Stomach (tissue), 9 donors: Measurements from ENCODE around the gene DIAPH2. TPM values are rescaled to one million over a fixed set of nuclear protein-coding genes. Genes with fewer than 3 reads are reported as not detected.

Source experiments
- DNase-seq, 2 donors: peaks; one replicate each; pipeline versions ENCODE4 v3.0.0 to v3.0.0-alpha.2; 2013 to 2019
- H3K27ac ChIP-seq, 5 donors: fragments of 200-600 bp in 4 of 5; sonication (generic) in 4 of 5; one replicate each; pipeline ENCODE4 v1.5.1; 2013 to 2019; ENCODE audit warnings: mild to moderate bottlenecking in 1 of 5, moderate library complexity in 1 of 5
- H3K27me3 ChIP-seq, 3 donors: fragments of 200-600 bp; sonication (generic); one replicate each; pipeline ENCODE4 v1.5.1; 2017 to 2019; ENCODE audit warnings: mixed run types in 1 of 3
- H3K36me3 ChIP-seq, 4 donors: fragments of 200-600 bp; sonication (generic); 1 replicate in 3 of 4; 2 replicates in 1 of 4; pipeline ENCODE4 v1.5.1; 2016 to 2019
- H3K4me1 ChIP-seq, 4 donors: fragments of 200-600 bp; sonication (generic); one replicate each; pipeline ENCODE4 v1.5.1; 2016 to 2019
- H3K4me3 ChIP-seq, 4 donors: fragments of 200-600 bp; sonication (generic) in 3 of 4; one replicate each; pipeline ENCODE4 v1.5.1; 2016 to 2019; ENCODE audit warnings: mild to moderate bottlenecking in 1 of 4
- H3K9me3 ChIP-seq, 4 donors: fragments of 200-600 bp; sonication (generic); one replicate each; pipeline ENCODE4 v1.5.1; 2016 to 2019
- EP300 ChIP-seq: sonication (generic); formaldehyde crosslinking; IDR thresholded peaks from one replicate; pipeline ENCODE4 v1.6.1; 2017; ENCODE audit warnings: antibody characterized with exemption
- POLR2A ChIP-seq, 4 donors: fragments of 450-650 bp; IDR thresholded peaks; one replicate each; pipeline ENCODE4 v1.6.1; 2016; ENCODE audit warnings: antibody characterized with exemption in 4 of 4, control low read depth in 2 of 4, mild to moderate bottlenecking in 1 of 4, moderate library complexity in 1 of 4
- POLR2AphosphoS5 ChIP-seq, 3 donors: sonication (generic); formaldehyde crosslinking; IDR thresholded peaks; one replicate each; pipeline ENCODE4 v1.6.1; 2016; ENCODE audit warnings: antibody characterized with exemption in 3 of 3
- WGBS, 5 donors: extraction: QIAGEN DNeasy Blood & Tissue Kit in 3 of 5; methylation state at CpG; one replicate each; pipeline versions ENCODE4 v1.1.5 to v1.1.7; 2013 to 2018; 5-methylcytosine and 5-hydroxymethylcytosine counted together
- intact Hi-C: fragments of 100-400 bp; cut with DNase I; formaldehyde crosslinking; loops from one replicate; pipeline ENCODE4 v1.15.1; 2023; ENCODE audit warnings: low total_unique reads
- polyA plus RNA-seq, 3 donors: library from polyadenylated mRNA; stranded (reverse); fragments of 200-250 nt; gene quantifications; one replicate each; pipeline ENCODE4 v1.2.3, GENCODE V29; 2013
- total RNA-seq, 5 donors: library from RNA; depleted of rRNA; stranded (reverse); fragments of >200 nt; gene quantifications; one replicate each; pipeline versions ENCODE4 v1.1.0 to v1.2.3, GENCODE V29; 2014 to 2016
- TF ChIP-seq, protein P1 (sequence below), 7 experiments: fragments of 450-650 bp in 4 of 7; fragments of 200-600 bp in 3 of 7; sonication (generic) in 3 of 7; IDR thresholded peaks; one replicate each; pipeline ENCODE4 v1.5.1; 2016 to 2019; ENCODE audit warnings: antibody characterized with exemption in 7 of 7, control low read depth in 2 of 7, mild to moderate bottlenecking in 1 of 7
- donor health status: healthy with polysubstance abuse.
- donor health status: Bipolar disorder and iron deficiency.
- donor health status: healthy.

Gene DIAPH2
- total and polyA plus RNA-seq, 8 donors = 5.2 to 52.5 (median 27.3) TPM

DNA sequence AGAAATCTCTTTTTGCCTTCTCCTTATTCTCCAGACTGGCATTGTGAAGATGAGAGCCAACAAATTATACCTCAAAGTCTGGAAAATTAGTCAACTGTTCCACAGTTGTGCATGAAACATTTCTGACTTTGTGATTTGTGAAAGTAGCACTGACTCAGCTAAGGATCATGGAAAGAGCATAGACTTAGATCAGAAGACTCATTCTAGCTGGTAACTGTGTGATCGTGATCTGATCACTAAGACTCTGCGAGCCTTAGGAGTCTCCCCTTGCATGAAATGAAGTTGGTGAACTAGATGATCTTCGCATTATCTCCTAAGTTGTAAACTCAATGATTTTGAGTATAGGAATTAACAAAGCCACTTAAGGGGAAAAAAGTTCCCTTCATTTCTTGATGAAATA lies 867.2 kb downstream of the DIAPH2 start:
- H3K27ac ChIP-seq = no peak overlapping the region
- TF ChIP-seq EP300 = no peak
- no peak for TF ChIP-seq POLR2AphosphoS5 (IDR thresholded peaks at IDR 0.05)
- no peak for TF ChIP-seq POLR2A (IDR thresholded peaks at IDR 0.05)
- TF ChIP-seq, protein P1, sequence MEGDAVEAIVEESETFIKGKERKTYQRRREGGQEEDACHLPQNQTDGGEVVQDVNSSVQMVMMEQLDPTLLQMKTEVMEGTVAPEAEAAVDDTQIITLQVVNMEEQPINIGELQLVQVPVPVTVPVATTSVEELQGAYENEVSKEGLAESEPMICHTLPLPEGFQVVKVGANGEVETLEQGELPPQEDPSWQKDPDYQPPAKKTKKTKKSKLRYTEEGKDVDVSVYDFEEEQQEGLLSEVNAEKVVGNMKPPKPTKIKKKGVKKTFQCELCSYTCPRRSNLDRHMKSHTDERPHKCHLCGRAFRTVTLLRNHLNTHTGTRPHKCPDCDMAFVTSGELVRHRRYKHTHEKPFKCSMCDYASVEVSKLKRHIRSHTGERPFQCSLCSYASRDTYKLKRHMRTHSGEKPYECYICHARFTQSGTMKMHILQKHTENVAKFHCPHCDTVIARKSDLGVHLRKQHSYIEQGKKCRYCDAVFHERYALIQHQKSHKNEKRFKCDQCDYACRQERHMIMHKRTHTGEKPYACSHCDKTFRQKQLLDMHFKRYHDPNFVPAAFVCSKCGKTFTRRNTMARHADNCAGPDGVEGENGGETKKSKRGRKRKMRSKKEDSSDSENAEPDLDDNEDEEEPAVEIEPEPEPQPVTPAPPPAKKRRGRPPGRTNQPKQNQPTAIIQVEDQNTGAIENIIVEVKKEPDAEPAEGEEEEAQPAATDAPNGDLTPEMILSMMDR (IDR thresholded peaks at IDR 0.05) = no peak
- 93 to 100% (median 96%) methylated on average over 3 of the region's 3 CpGs for WGBS, 5 donors

DNA sequence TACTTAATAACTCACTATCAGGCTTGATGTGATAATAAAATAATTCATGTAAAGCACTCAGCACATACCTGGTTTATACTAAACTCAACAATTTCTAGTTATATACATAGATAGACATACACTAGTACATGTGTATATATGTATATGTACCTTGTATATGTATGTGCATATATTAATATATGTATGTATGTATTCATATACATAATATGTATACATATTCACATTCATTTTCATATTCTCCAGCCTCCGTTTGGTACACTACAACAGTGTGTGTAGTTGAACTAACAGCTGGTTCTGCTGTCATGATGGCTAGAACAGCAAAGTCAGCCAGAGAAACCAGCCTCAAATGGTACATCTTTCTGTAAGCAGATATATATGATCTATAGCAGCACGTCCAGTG lies 869.2 kb downstream of the DIAPH2 start:
- no peaks in the 10 kb centered on the region for H3K9me3 ChIP-seq
- H3K27ac ChIP-seq = no peak overlapping the region
- no peaks in the 10 kb centered on the region for H3K4me1 ChIP-seq
- no peaks in the 10 kb centered on the region for H3K27me3 ChIP-seq
- intact Hi-C loops = no loop called here
- TF ChIP-seq, protein P1 (IDR thresholded peaks at IDR 0.05) = no peak
- no peak for TF ChIP-seq EP300
- no peak for TF ChIP-seq POLR2AphosphoS5 (IDR thresholded peaks at IDR 0.05)
- no peak for TF ChIP-seq POLR2A (IDR thresholded peaks at IDR 0.05)
- DNase-seq = no peak
- WGBS, 5 donors = 69 to 98% (median 94%) methylated on average over 2 of the region's 2 CpGs
- H3K36me3 ChIP-seq = no peaks in the 10 kb centered on the region
- H3K4me3 ChIP-seq = no peak overlapping the region

More for the DNA sequence above, 867.2 kb downstream of the DIAPH2 start:
- DNase-seq = no peak
- Histone ChIP-seq H3K36me3 (no peaks in the 10 kb centered on the region), H3K4me1 (no peaks in the 10 kb centered on the region), H3K4me3 (no peak overlapping the region), H3K9me3 (no peaks in the 10 kb centered on the region), H3K27me3 (no peaks in the 10 kb centered on the region)
- intact Hi-C loops = no loop called here

DNA sequence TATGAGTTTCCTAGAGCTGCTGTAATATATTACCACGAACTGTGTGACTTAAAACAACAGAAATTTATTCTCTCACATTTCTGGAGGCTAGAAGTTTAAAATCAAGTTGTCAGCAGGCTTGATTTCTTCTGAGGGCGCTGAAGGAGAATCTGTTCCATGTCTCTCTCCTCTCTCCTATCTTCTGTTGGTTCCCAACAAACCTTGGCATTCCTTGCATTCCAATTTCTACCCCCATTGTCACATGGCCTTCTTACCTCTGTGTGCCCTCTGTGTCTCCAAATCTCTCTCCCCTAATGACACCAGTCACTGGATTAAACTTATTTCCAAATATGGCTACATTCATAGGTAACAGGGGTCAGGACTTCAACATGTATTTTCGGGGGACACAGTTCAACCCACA lies 871.7 kb downstream of the DIAPH2 start:
- Histone ChIP-seq H3K27ac (no peak overlapping the region), H3K27me3 (no peaks in the 10 kb centered on the region), H3K4me3 (no peak overlapping the region), H3K9me3 (no peaks in the 10 kb centered on the region), H3K4me1 (no peaks in the 10 kb centered on the region), H3K36me3 (no peaks in the 10 kb centered on the region)
- intact Hi-C loops = no loop called here
- DNase-seq = no peak
- 71 to 98% (median 94%) methylated on average over 3 of the region's 3 CpGs for WGBS, 5 donors
- TF ChIP-seq EP300 (no peak), POLR2A (IDR thresholded peaks at IDR 0.05) (no peak), POLR2AphosphoS5 (IDR thresholded peaks at IDR 0.05) (no peak)
- TF ChIP-seq, protein P1 (IDR thresholded peaks at IDR 0.05) = no peak

DNA sequence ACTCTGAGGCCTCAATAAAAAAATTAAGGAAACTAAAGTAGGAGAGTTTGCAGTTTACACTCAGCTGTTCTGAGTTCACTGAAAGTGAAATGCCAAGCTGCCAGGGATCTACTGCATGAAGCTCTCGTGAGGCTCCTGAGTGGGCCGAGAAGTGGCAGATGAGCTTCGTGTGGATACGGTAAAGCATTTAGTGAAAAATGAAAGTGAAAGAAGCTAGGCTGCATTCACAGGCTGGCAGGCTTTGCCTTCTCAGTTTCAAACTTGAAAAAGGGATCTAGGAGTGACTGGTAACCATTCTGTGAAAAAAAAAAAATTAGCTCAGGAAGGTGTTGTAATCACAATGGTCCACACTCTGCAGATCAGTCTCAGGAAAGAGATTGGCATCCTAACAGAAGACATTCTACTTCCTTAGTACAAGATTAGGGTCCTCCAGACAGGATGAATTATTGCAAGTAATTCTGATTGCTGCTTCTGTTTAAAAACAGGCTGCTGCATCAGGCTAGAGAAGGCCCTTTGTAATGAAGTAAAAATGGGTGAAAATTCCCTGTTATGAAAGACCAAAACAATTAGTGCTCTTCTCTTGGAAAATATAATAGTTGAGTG lies 879.0 kb downstream of the DIAPH2 start:
- 0 to 24% (median 2%) methylated on average over 4 of the region's 4 CpGs for WGBS, 5 donors
- Histone ChIP-seq H3K4me1 (peaks cover 0 to 8% (median 3%) of the 10 kb centered on the region in 4 donors), H3K4me3 (peak overlapping the region; percentile 19 to 34 (median 24)), H3K36me3 (no peaks in the 10 kb centered on the region), H3K27ac (peak overlapping the region in 3 of 5 donors; percentile 6 to 51 (median 40)), H3K9me3 (no peaks in the 10 kb centered on the region), H3K27me3 (no peaks in the 10 kb centered on the region)
- TF ChIP-seq POLR2AphosphoS5 (IDR thresholded peaks at IDR 0.05) = peak in 1 of 3 donors; percentile 13
- no peak for TF ChIP-seq EP300
- TF ChIP-seq, protein P1 (IDR thresholded peaks at IDR 0.05) = no peak
- peak; percentile 31 to 73 for DNase-seq
- intact Hi-C loops = no loop called here
